ENCODE measurements around the gene SYNPO2L. TPM values are rescaled to one million over a fixed set of nuclear protein-coding genes. Genes with fewer than 3 reads are reported as not detected.

Gene SYNPO2L
- polyA plus RNA-seq, 1 donor from 2014 or later: not detected

- Histone ChIP-seq H4K20me1 (ENCODE audit: insufficient read depth) (no peaks in the 10 kb centered on the region), H3K9me2 (ENCODE audit: insufficient read depth, low read length) (no peaks in the 10 kb centered on the region), H3K27ac (ENCODE audit: low read length) (peak overlapping the region; percentile 33), H3K4me3 (ENCODE audit: low read length) (peak overlapping the region; percentile 75), H3K9ac (ENCODE audit: low read length) (peak overlapping the region; percentile 65), H3F3A (ENCODE audit: insufficient read depth, low read length, poor library complexity, severe bottlenecking) (no peaks in the 10 kb centered on the region), H2AFZ (ENCODE audit: low read depth, low read length) (peak overlapping the region; percentile 76), H3K36me3 (ENCODE audit: insufficient read depth, low read length) (no peaks in the 10 kb centered on the region), H3K9me3 (ENCODE audit: low read length) (no peaks in the 10 kb centered on the region), H3K79me2 (replicated peaks; ENCODE audit: insufficient read depth, low read length) (no peaks in the 10 kb centered on the region), H3K27me3 (ENCODE audit: insufficient read depth, low read depth, low read length) (no peaks in the 10 kb centered on the region), H3K4me2 (ENCODE audit: low read length) (peak overlapping the region; percentile 39)
- TF ChIP-seq CTCF (IDR thresholded peaks at IDR 0.05; ENCODE audit: poor library complexity, severe bottlenecking) (peak; percentile 21), EZH2 (IDR thresholded peaks at IDR 0.05; ENCODE audit: borderline replicate concordance, insufficient read depth, low read length, poor library complexity, severe bottlenecking) (no peak), MXI1 (conservative IDR thresholded peaks at IDR 0.05; ENCODE audit: poor library complexity, severe bottlenecking) (peak; percentile 11), RAD21 (conservative IDR thresholded peaks at IDR 0.05) (no peak), POLR2AphosphoS5 (IDR thresholded peaks at IDR 0.05) (peak; percentile 52), EP300 (conservative IDR thresholded peaks at IDR 0.05; ENCODE audit: poor library complexity, severe bottlenecking) (no peak), SMC3 (conservative IDR thresholded peaks at IDR 0.05; ENCODE audit: poor library complexity) (no peak), TAF1 (IDR thresholded peaks at IDR 0.05; ENCODE audit: low read depth) (no peak)
- TF ChIP-seq, protein P1, sequence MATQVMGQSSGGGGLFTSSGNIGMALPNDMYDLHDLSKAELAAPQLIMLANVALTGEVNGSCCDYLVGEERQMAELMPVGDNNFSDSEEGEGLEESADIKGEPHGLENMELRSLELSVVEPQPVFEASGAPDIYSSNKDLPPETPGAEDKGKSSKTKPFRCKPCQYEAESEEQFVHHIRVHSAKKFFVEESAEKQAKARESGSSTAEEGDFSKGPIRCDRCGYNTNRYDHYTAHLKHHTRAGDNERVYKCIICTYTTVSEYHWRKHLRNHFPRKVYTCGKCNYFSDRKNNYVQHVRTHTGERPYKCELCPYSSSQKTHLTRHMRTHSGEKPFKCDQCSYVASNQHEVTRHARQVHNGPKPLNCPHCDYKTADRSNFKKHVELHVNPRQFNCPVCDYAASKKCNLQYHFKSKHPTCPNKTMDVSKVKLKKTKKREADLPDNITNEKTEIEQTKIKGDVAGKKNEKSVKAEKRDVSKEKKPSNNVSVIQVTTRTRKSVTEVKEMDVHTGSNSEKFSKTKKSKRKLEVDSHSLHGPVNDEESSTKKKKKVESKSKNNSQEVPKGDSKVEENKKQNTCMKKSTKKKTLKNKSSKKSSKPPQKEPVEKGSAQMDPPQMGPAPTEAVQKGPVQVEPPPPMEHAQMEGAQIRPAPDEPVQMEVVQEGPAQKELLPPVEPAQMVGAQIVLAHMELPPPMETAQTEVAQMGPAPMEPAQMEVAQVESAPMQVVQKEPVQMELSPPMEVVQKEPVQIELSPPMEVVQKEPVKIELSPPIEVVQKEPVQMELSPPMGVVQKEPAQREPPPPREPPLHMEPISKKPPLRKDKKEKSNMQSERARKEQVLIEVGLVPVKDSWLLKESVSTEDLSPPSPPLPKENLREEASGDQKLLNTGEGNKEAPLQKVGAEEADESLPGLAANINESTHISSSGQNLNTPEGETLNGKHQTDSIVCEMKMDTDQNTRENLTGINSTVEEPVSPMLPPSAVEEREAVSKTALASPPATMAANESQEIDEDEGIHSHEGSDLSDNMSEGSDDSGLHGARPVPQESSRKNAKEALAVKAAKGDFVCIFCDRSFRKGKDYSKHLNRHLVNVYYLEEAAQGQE (IDR thresholded peaks at IDR 0.05; ENCODE audit: borderline replicate concordance): no peak
Observed at GRCh38 chr10:73647211-73647874, 8.5 kb downstream of the SYNPO2L start.

DNA sequence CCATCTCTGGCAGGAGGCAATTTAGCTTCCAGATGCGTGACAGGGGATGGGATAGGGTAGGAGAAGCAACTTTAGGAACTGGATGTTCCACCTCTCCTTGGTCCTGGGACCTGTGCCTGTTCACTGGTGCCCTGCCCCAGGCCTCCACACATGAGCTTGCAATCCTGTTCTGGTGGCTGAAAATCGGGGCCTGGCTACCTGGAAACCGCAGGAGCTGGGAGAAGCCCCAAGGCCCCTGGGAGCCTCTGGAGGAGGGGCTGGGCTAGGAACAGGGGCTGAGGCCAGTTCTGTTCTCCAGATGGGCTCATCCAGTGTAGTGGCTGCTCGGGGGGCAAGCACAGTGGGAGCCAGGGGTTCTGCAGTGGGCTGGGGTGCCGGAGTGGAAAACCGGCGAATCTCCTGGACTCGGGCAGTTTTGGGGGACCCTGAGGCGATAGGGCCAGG, 9.2 kb downstream of the SYNPO2L start:
- no peak overlapping the region for H3K4me2 ChIP-seq (ENCODE audit: low read length)
- no peaks in the 10 kb centered on the region for H3K36me3 ChIP-seq (ENCODE audit: insufficient read depth, low read length)
- H3K9me2 ChIP-seq (ENCODE audit: insufficient read depth, low read length): no peaks in the 10 kb centered on the region
- H2AFZ ChIP-seq (ENCODE audit: low read depth, low read length): no peak overlapping the region
- H3K9me3 ChIP-seq (ENCODE audit: low read length): no peaks in the 10 kb centered on the region
- no peaks in the 10 kb centered on the region for H3K79me2 ChIP-seq (replicated peaks; ENCODE audit: insufficient read depth, low read length)
- no peak overlapping the region for H3K27ac ChIP-seq (ENCODE audit: low read length)
- no peaks in the 10 kb centered on the region for H3F3A ChIP-seq (ENCODE audit: insufficient read depth, low read length, poor library complexity, severe bottlenecking)
- no peaks in the 10 kb centered on the region for H4K20me1 ChIP-seq (ENCODE audit: insufficient read depth)
- no peaks in the 10 kb centered on the region for H3K27me3 ChIP-seq (ENCODE audit: insufficient read depth, low read depth, low read length)
- TF ChIP-seq MXI1 (conservative IDR thresholded peaks at IDR 0.05; ENCODE audit: poor library complexity, severe bottlenecking): no peak
- no peak for TF ChIP-seq TAF1 (IDR thresholded peaks at IDR 0.05; ENCODE audit: low read depth)
- no peak for TF ChIP-seq POLR2AphosphoS5 (IDR thresholded peaks at IDR 0.05)
- TF ChIP-seq SMC3 (conservative IDR thresholded peaks at IDR 0.05; ENCODE audit: poor library complexity): no peak
- TF ChIP-seq RAD21 (conservative IDR thresholded peaks at IDR 0.05): no peak
- TF ChIP-seq, protein P1 (IDR thresholded peaks at IDR 0.05; ENCODE audit: borderline replicate concordance): no peak
- no peak for TF ChIP-seq CTCF (IDR thresholded peaks at IDR 0.05; ENCODE audit: poor library complexity, severe bottlenecking)
- TF ChIP-seq EZH2 (IDR thresholded peaks at IDR 0.05; ENCODE audit: borderline replicate concordance, insufficient read depth, low read length, poor library complexity, severe bottlenecking): no peak
- TF ChIP-seq EP300 (conservative IDR thresholded peaks at IDR 0.05; ENCODE audit: poor library complexity, severe bottlenecking): no peak
- peak overlapping the region; percentile 65 for H3K9ac ChIP-seq (ENCODE audit: low read length)
- H3K4me3 ChIP-seq (ENCODE audit: low read length): no peak overlapping the region
